H1 (cell line): Measurements from ENCODE around the gene SH3BGRL3. TPM values are rescaled to one million over a fixed set of nuclear protein-coding genes. Genes with fewer than 3 reads are reported as not detected.

Source experiments
- CTBP2 ChIP-seq: IDR thresholded peaks from 2 replicates; pipeline ENCODE4 v1.7.0; 2011; ENCODE audit warnings: borderline replicate concordance, mild to moderate bottlenecking, moderate library complexity, mixed read lengths, low read length; ENCODE audit not compliant: insufficient read depth, insufficient read length
- KDM5A ChIP-seq: fragments of 200-600 bp; IDR thresholded peaks from 2 replicates; pipeline ENCODE4 v1.7.1; 2012; ENCODE audit warnings: mild to moderate bottlenecking, low read length, inconsistent platforms, mixed read lengths
- NRF1 ChIP-seq: IDR thresholded peaks from 2 replicates; pipeline ENCODE4 v1.6.1; 2011; ENCODE audit warnings: mild to moderate bottlenecking, low read depth, low read length, improper control_type of control experiment
- PHF8 ChIP-seq: fragments of 200-600 bp; sonication (generic); conservative IDR thresholded peaks from 2 replicates; pipeline ENCODE4 v1.7.1; 2012; ENCODE audit warnings: low read depth, mild to moderate bottlenecking, inconsistent platforms, low read length, moderate library complexity
- RBBP5 ChIP-seq: IDR thresholded peaks from 2 replicates; pipeline ENCODE4 v1.7.1; 2012; ENCODE audit warnings: low read depth, mild to moderate bottlenecking, inconsistent platforms, low read length, moderate library complexity, borderline replicate concordance
- SAP30 ChIP-seq: fragments of 300-600 bp; sonication (generic); IDR thresholded peaks from 2 replicates; pipeline ENCODE4 v1.7.1; 2012; ENCODE audit warnings: low read length, moderate library complexity, mild to moderate bottlenecking, inconsistent platforms; ENCODE audit not compliant: insufficient read depth, insufficient replicate concordance
- SIN3A ChIP-seq, 2 experiments: IDR thresholded peaks in 1 of 2; conservative IDR thresholded peaks in 1 of 2; 2 replicates each; pipeline ENCODE4 v1.6.1; 2011 to 2012; ENCODE audit warnings: low read length in 2 of 2, improper control_type of control experiment in 1 of 2, low read depth in 1 of 2, mild to moderate bottlenecking in 1 of 2
- SUZ12 ChIP-seq: fragments of 200-600 bp; sonication (generic); IDR thresholded peaks from 2 replicates; pipeline ENCODE4 v1.6.1; 2012; ENCODE audit warnings: mild to moderate bottlenecking, inconsistent platforms, low read length, moderate library complexity, mixed read lengths
- polyA plus RNA-seq, 7 experiments: library from polyadenylated mRNA; depleted of rRNA in 3 of 7; stranded (reverse) in 5 of 7; unstranded in 2 of 7; fragments of >200 nt in 5 of 7; fragments of 200-250 nt in 2 of 7; gene quantifications; 1 replicate in 5 of 7; 2 replicates in 1 of 7; 4 replicates in 1 of 7; pipeline versions ENCODE4 v1.2.1 to v1.2.3, GENCODE V29; 2011 to 2013; ENCODE audit warnings: missing spikeins in 2 of 7, mixed read lengths in 2 of 7
- total RNA-seq: library from RNA; stranded (reverse); fragmentation: NEBNext Ultra II Directional; extraction: Animal tissue kit (Norgen Biotek cat#: 25700); gene quantifications from 2 replicates; pipeline ENCODE4 v1.2.1, GENCODE V29; 2021
- TF ChIP-seq, protein P1 (sequence below): IDR thresholded peaks from 2 replicates; pipeline ENCODE4 v1.6.1; 2012; ENCODE audit warnings: inconsistent platforms

The SH3BGRL3 gene
- total and polyA plus RNA-seq, 2 of the 8 experiments (the other 6 are each of a cell fraction or from before 2014, with no cell fraction given): 77.8 to 107 TPM

DNA sequence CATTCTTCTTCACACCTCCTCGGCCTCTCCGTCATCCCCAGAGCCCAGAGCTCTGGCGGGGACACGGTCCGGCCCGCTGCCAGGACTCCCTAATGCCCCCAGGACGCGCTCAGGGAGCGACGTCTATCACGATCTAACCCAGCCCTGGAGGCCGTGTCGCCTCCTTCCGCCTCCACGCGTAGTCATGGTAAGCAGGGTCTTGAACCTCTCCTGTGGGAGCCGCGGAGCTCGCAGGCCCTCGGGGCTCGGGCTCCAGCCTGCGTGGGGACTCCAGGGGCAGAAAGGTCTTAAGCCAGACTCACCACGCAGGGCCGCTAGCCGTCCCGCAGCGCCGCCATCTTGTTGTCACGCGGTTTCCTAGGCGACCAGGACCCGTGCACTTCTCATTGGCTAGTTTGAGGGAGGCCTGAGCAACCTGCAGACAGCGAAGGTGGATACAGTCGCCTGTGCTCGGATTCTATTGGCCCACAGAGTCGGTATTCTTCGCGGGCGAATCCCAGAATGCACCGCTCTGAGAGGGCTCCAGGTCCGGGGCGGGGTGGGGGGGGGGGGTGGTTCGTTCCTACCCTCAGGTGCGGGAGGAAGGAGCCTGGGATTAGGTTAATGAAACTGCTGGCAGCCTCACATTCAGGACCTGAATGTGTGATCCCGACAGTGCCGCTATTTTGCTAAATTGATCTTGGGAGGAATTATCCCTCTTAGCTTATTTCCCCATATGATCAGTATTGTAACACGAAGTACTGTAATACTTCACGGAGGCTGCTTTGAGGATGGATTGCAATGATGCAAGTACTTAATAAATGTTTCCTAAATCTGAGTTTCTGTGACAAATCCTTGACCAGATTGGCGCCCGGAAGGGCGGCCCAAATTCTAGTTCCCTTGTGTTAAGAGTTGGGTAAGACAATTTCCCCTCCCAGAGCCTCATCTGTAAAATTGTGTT lies 26.7 kb downstream of the SH3BGRL3 start, which contains the start of gene UBXN11 (continued):
- TF ChIP-seq, protein P1, sequence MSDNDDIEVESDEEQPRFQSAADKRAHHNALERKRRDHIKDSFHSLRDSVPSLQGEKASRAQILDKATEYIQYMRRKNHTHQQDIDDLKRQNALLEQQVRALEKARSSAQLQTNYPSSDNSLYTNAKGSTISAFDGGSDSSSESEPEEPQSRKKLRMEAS: 0 out of 2 replicates have a peak, but pooled peaks have one; percentile 20
- TF ChIP-seq SUZ12 (no peak), NRF1 (no peak), KDM5A (peak; percentile 83), PHF8 (peak; percentile 32; the same call in 1 of the 2 replicates), CTBP2 (no peak), RBBP5 (no peak), SAP30 (peak; percentile 88), SIN3A (conservative IDR thresholded peaks at IDR 0.05 in 1 of 2, IDR thresholded peaks at IDR 0.05 in 1 of 2; ENCODE audit: low read depth in 1 of 2, low read length in 2 of 2) (peak; percentile 90 to 98)
